Upper lobe of right lung (tissue), 1 donor: ENCODE results near the gene SNRNP25. TPM values are rescaled to one million over a fixed set of nuclear protein-coding genes. Genes with fewer than 3 reads are reported as not detected.

ENCODE experiments used
- ATAC-seq: fragments of 200-7000 bp; cut with Tn5 transposase; one replicate; pipeline ENCODE4 v1.9.1; 2020; ENCODE audit warnings: mild to moderate bottlenecking, moderate library complexity
- DNase-seq: peaks from one replicate; pipeline ENCODE4 v3.0.0-alpha.2; 2020
- H3K27ac ChIP-seq: fragments of 200-600 bp; one replicate; pipeline ENCODE4 v1.8.0; 2022
- H3K27me3 ChIP-seq: fragments of 200-600 bp; one replicate; pipeline ENCODE4 v1.8.0; 2022; ENCODE audit warnings: mild to moderate bottlenecking
- H3K36me3 ChIP-seq: fragments of 200-600 bp; one replicate; pipeline ENCODE4 v1.8.0; 2022
- H3K4me1 ChIP-seq: fragments of 200-600 bp; one replicate; pipeline ENCODE4 v1.8.0; 2022
- H3K4me3 ChIP-seq: fragments of 200-600 bp; one replicate; pipeline ENCODE4 v1.8.0; 2022; ENCODE audit warnings: mild to moderate bottlenecking
- H3K9me3 ChIP-seq: fragments of 200-600 bp; one replicate; pipeline ENCODE4 v1.8.0; 2022
- CTCF ChIP-seq: fragments of 200-600 bp; IDR thresholded peaks from one replicate; pipeline ENCODE4 v1.8.0; 2022; ENCODE audit warnings: antibody characterized with exemption
- intact Hi-C: fragments of 100-400 bp; cut with DNase I; formaldehyde crosslinking; loops from one replicate; pipeline ENCODE4 v1.11.0; 2022
- total RNA-seq: library from RNA; stranded (reverse); fragmentation: NEBNext Ultra II Directional; extraction: Animal tissue kit (Norgen Biotek cat#: 25700); gene quantifications from one replicate; pipeline ENCODE4 v1.2.1, GENCODE V29; 2021
- donor health status: DM: no; HTN: yes; CAD: no; lungs with severe emphysema.

The SNRNP25 gene
- total RNA-seq, 1 donor from 2014 or later = 11.6 TPM

- TF ChIP-seq CTCF = no peak
- Histone ChIP-seq H3K4me1 (peaks cover 16% of the 10 kb centered on the region), H3K9me3 (no peaks in the 10 kb centered on the region), H3K27ac (no peak overlapping the region), H3K27me3 (no peaks in the 10 kb centered on the region), H3K4me3 (no peak overlapping the region), H3K36me3 (peaks cover 57% of the 10 kb centered on the region)
- intact Hi-C loops = no loop called here
- no peak for ATAC-seq
- peak; percentile 60 for DNase-seq
Observed at GRCh38 chr16:62968-63391, 9.4 kb downstream of the SNRNP25 start.

DNA sequence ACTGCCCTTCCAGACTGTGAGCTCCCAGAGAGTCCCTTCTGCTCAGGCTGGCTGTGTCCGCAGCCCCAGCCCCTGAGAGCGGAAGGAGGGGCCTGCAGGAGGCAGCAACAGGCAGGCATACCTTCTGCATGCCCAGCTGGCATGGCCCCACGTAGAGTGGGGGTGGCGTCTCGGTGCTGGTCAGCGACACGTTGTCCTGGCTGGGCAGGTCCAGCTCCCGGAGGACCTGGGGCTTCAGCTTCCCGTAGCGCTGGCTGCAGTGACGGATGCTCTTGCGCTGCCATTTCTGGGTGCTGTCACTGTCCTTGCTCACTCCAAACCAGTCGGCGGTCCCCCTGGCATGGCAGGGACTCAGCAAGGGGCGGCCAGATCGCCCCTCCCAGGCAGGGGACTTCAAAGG lies 9.8 kb downstream of the SNRNP25 start:
- Histone ChIP-seq H3K27ac (no peak overlapping the region), H3K36me3 (peaks cover 52% of the 10 kb centered on the region)
- intact Hi-C loops = no loop called here

GRCh38 chr16:63998-64913 lies 10.6 kb downstream of the SNRNP25 start:
- peaks cover 16% of the 10 kb centered on the region for H3K4me1 ChIP-seq
- ATAC-seq (no peak), DNase-seq (no peak)
- no peaks in the 10 kb centered on the region for H3K27me3 ChIP-seq
- H3K36me3 ChIP-seq = peaks cover 44% of the 10 kb centered on the region
- no peak overlapping the region for H3K27ac ChIP-seq
- H3K4me3 ChIP-seq = no peak overlapping the region
- intact Hi-C loops = no loop called here
- no peaks in the 10 kb centered on the region for H3K9me3 ChIP-seq
- no peak for TF ChIP-seq CTCF

More for the DNA sequence above, 9.8 kb downstream of the SNRNP25 start:
- Histone ChIP-seq H3K27me3 (no peaks in the 10 kb centered on the region), H3K4me1 (peaks cover 16% of the 10 kb centered on the region), H3K4me3 (no peak overlapping the region), H3K9me3 (no peaks in the 10 kb centered on the region)
- no peak for TF ChIP-seq CTCF
- no peak for DNase-seq
- no peak for ATAC-seq

- H3K27me3 ChIP-seq = no peaks in the 10 kb centered on the region
- H3K4me1 ChIP-seq = peaks cover 16% of the 10 kb centered on the region
- no peak overlapping the region for H3K4me3 ChIP-seq
- TF ChIP-seq CTCF = no peak
- ATAC-seq (no peak), DNase-seq (no peak)
- intact Hi-C loops = no loop called here
- no peak overlapping the region for H3K27ac ChIP-seq
- no peaks in the 10 kb centered on the region for H3K9me3 ChIP-seq
- H3K36me3 ChIP-seq = peaks cover 38% of the 10 kb centered on the region
Observed at GRCh38 chr16:64914-65255, 11.3 kb downstream of the SNRNP25 start.

DNA sequence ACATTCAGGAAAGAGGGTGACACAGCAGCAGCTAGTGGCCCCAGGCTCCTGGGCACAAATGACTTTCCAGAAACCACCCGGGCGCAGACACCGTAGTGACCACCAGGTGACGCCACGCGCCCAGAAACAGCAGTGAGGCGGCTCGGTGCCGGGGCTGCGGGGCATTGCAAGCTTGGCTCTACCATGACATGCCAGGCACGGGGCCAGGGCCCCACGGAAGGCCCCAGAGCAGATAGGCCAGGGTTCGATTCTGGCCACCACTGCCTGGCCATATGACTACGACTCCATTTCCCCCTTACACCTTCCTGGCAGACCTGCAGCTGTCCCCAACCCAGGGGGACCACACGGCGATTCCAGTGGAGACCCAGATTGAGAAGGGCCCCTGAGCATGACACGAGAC lies 12.1 kb downstream of the SNRNP25 start:
- intact Hi-C loops = no loop called here
- Histone ChIP-seq H3K9me3 (no peaks in the 10 kb centered on the region), H3K27ac (no peak overlapping the region)

More for the DNA sequence above, 12.1 kb downstream of the SNRNP25 start:
- peaks cover 29% of the 10 kb centered on the region for H3K36me3 ChIP-seq
- peak; percentile 92 for DNase-seq
- H3K4me1 ChIP-seq = peaks cover 21% of the 10 kb centered on the region
- peak; percentile 87 for ATAC-seq
- H3K4me3 ChIP-seq = no peak overlapping the region
- no peaks in the 10 kb centered on the region for H3K27me3 ChIP-seq
- peak; percentile 98 for TF ChIP-seq CTCF
